HG02884 (cell line): ENCODE data around the gene COL5A1.

Source experiments
- ATAC-seq: cut with Tn5 transposase; IDR thresholded peaks from one replicate; pipeline ENCODE4 v1.9.1; 2021; ENCODE audit warnings: mild to moderate bottlenecking, moderate library complexity; ENCODE audit not compliant: unreplicated experiment

COL5A1 gene

GRCh38 chr9:134737842-134738580 lies 96.4 kb downstream of the COL5A1 start:
- no peak for ATAC-seq

GRCh38 chr9:134738869-134739659 lies 97.5 kb downstream of the COL5A1 start:
- ATAC-seq = no peak

- no peak for ATAC-seq
Measured at GRCh38 chr9:134739660-134739968, 98.0 kb downstream of the COL5A1 start.

- no peak for ATAC-seq
Measured at GRCh38 chr9:134740071-134740470, 98.5 kb downstream of the COL5A1 start.

GRCh38 chr9:134741846-134742245 lies 100.2 kb downstream of the COL5A1 start:
- no peak for ATAC-seq

GRCh38 chr9:134742822-134743535 lies 101.4 kb downstream of the COL5A1 start:
- no peak for ATAC-seq

- ATAC-seq = no peak
Measured at GRCh38 chr9:134743853-134744252, 102.2 kb downstream of the COL5A1 start.

GRCh38 chr9:134744385-134745295 lies 103.0 kb downstream of the COL5A1 start:
- ATAC-seq = no peak

GRCh38 chr9:134747951-134748489 lies 106.4 kb downstream of the COL5A1 start:
- ATAC-seq = no peak

- no peak for ATAC-seq
Measured at GRCh38 chr9:134748591-134748990, 107.0 kb downstream of the COL5A1 start.

- no peak for ATAC-seq
Measured at GRCh38 chr9:134750450-134751155, 109.0 kb downstream of the COL5A1 start.

- ATAC-seq = no peak
Measured at GRCh38 chr9:134751622-134752021, 110.0 kb downstream of the COL5A1 start.

- no peak for ATAC-seq
Measured at GRCh38 chr9:134752471-134753168, 111.0 kb downstream of the COL5A1 start.

GRCh38 chr9:134753191-134753590 lies 111.6 kb downstream of the COL5A1 start:
- no peak for ATAC-seq

- ATAC-seq = no peak
Measured at GRCh38 chr9:134755221-134755907, 113.8 kb downstream of the COL5A1 start.

- no peak for ATAC-seq
Measured at GRCh38 chr9:134756098-134756497, 114.5 kb downstream of the COL5A1 start.

GRCh38 chr9:134757216-134757975 lies 115.8 kb downstream of the COL5A1 start:
- ATAC-seq = no peak
